ENCODE results near the gene ADAMTS7.
"Not testable (repeated sequence)": the region's sequence is repeated elsewhere in the genome, so short reads cannot be mapped to it uniquely, and the experiment has no call there.

ADAMTS7 gene

GRCh38 chr15:78737187-78737820 is 74.0 kb downstream of the ADAMTS7 start:
- no peaks in the 10 kb centered on the region for H4K20me1 ChIP-seq (ENCODE audit: insufficient read depth)
- no peak overlapping the region for H3K4me3 ChIP-seq (IDR thresholded peaks at IDR 0.05; ENCODE audit: insufficient read depth, low read depth, low read length)
- H3K4me2 ChIP-seq: no peak overlapping the region
- H3K27ac ChIP-seq: no peak overlapping the region
- TF ChIP-seq, protein P1, sequence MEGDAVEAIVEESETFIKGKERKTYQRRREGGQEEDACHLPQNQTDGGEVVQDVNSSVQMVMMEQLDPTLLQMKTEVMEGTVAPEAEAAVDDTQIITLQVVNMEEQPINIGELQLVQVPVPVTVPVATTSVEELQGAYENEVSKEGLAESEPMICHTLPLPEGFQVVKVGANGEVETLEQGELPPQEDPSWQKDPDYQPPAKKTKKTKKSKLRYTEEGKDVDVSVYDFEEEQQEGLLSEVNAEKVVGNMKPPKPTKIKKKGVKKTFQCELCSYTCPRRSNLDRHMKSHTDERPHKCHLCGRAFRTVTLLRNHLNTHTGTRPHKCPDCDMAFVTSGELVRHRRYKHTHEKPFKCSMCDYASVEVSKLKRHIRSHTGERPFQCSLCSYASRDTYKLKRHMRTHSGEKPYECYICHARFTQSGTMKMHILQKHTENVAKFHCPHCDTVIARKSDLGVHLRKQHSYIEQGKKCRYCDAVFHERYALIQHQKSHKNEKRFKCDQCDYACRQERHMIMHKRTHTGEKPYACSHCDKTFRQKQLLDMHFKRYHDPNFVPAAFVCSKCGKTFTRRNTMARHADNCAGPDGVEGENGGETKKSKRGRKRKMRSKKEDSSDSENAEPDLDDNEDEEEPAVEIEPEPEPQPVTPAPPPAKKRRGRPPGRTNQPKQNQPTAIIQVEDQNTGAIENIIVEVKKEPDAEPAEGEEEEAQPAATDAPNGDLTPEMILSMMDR (conservative IDR thresholded peaks at IDR 0.05; ENCODE audit: low read depth, low read length): no peak
- H3K27me3 ChIP-seq (ENCODE audit: insufficient read depth, low read depth): no peaks in the 10 kb centered on the region
- no peak overlapping the region for H2AFZ ChIP-seq (ENCODE audit: low read depth)
- no peaks in the 10 kb centered on the region for H3K79me2 ChIP-seq (ENCODE audit: insufficient read depth, low read depth)
- no peak overlapping the region for H3K9ac ChIP-seq
- H3K36me3 ChIP-seq (ENCODE audit: insufficient read depth): no peaks in the 10 kb centered on the region
- peaks cover 25% of the 10 kb centered on the region for H3K4me1 ChIP-seq (ENCODE audit: low read depth, poor library complexity, severe bottlenecking)

DNA sequence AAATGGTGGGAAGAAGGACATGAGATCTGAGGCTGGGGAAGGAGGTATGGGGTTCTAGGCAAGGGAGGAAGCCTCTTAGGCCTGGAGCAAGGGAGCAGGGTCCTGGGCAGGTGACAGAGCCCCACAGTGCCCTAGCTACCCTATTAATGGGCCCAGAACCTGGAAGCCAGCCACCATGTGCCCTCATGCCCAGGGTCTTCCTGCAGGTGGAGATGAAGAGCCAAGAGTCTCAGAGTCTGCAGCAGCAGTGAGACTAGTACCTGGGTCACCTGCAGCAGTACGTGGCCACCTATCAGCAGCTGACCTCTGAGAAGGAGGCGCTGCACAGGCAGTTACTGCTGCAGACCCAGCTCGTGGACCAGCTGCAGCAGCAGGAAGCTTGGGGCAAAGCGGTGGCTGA is 75.0 kb downstream of the ADAMTS7 start:
- not testable (repeated sequence) for H3K27ac ChIP-seq; H2AFZ ChIP-seq (ENCODE audit: low read depth); H3K4me2 ChIP-seq; H3K4me3 ChIP-seq (IDR thresholded peaks at IDR 0.05; ENCODE audit: insufficient read depth, low read depth, low read length); H3K79me2 ChIP-seq (ENCODE audit: insufficient read depth, low read depth); H3K9ac ChIP-seq; H3K36me3 ChIP-seq (ENCODE audit: insufficient read depth); H3K27me3 ChIP-seq (ENCODE audit: insufficient read depth, low read depth); H4K20me1 ChIP-seq (ENCODE audit: insufficient read depth)
- H3K4me1 ChIP-seq (ENCODE audit: low read depth, poor library complexity, severe bottlenecking): peaks cover 18% of the 10 kb centered on the region

GRCh38 chr15:78734451-78735064 is 76.7 kb downstream of the ADAMTS7 start:
- TF ChIP-seq, protein P1 (conservative IDR thresholded peaks at IDR 0.05; ENCODE audit: low read depth, low read length): no peak
- Histone ChIP-seq H2AFZ (ENCODE audit: low read depth) (no peak overlapping the region), H3K36me3 (ENCODE audit: insufficient read depth) (no peaks in the 10 kb centered on the region)

GRCh38 chr15:78732634-78733033 is 78.6 kb downstream of the ADAMTS7 start:
- H4K20me1 ChIP-seq (ENCODE audit: insufficient read depth): no peaks in the 10 kb centered on the region
- H3K9ac ChIP-seq: no peak overlapping the region
- no peaks in the 10 kb centered on the region for H3K4me1 ChIP-seq (ENCODE audit: low read depth, poor library complexity, severe bottlenecking)
- H3K27ac ChIP-seq: no peak overlapping the region
- no peaks in the 10 kb centered on the region for H3K36me3 ChIP-seq (ENCODE audit: insufficient read depth)
- H3K27me3 ChIP-seq (ENCODE audit: insufficient read depth, low read depth): no peaks in the 10 kb centered on the region
- H3K4me3 ChIP-seq (IDR thresholded peaks at IDR 0.05; ENCODE audit: insufficient read depth, low read depth, low read length): no peak overlapping the region
- TF ChIP-seq, protein P1 (conservative IDR thresholded peaks at IDR 0.05; ENCODE audit: low read depth, low read length): no peak
- H3K79me2 ChIP-seq (ENCODE audit: insufficient read depth, low read depth): no peaks in the 10 kb centered on the region
- H2AFZ ChIP-seq (ENCODE audit: low read depth): no peak overlapping the region
- no peak overlapping the region for H3K4me2 ChIP-seq

More at GRCh38 chr15:78734451-78735064, 76.7 kb downstream of the ADAMTS7 start:
- H3K4me2 ChIP-seq: no peak overlapping the region
- H3K79me2 ChIP-seq (ENCODE audit: insufficient read depth, low read depth): no peaks in the 10 kb centered on the region
- H3K4me1 ChIP-seq (ENCODE audit: low read depth, poor library complexity, severe bottlenecking): peaks cover 6% of the 10 kb centered on the region
- H3K27ac ChIP-seq: no peak overlapping the region
- H3K9ac ChIP-seq: no peak overlapping the region
- no peak overlapping the region for H3K4me3 ChIP-seq (IDR thresholded peaks at IDR 0.05; ENCODE audit: insufficient read depth, low read depth, low read length)
- no peaks in the 10 kb centered on the region for H3K27me3 ChIP-seq (ENCODE audit: insufficient read depth, low read depth)
- no peaks in the 10 kb centered on the region for H4K20me1 ChIP-seq (ENCODE audit: insufficient read depth)

DNA sequence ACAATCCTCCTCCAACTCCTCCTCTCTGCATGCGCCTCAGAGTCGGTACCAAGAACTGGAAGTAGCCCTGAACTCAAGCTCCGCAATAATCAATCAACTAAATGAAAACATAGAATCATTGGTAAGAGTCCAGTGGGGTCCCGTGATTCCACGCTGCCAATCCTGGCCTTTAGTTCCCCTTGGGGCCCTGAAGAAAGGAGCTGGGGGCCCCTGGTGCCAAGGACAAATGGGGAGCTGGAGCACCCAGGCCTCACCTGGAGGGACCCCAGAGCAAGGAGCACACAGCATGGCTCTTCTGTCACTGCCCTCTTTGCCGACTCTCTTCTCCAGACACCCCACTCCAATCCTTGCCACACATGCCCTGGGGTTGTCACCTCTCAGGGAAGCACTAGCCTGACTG is 80.3 kb downstream of the ADAMTS7 start:
- no peaks in the 10 kb centered on the region for H3K79me2 ChIP-seq (ENCODE audit: insufficient read depth, low read depth)
- H2AFZ ChIP-seq (ENCODE audit: low read depth): no peak overlapping the region
- no peak overlapping the region for H3K27ac ChIP-seq
- no peak overlapping the region for H3K9ac ChIP-seq
- H3K36me3 ChIP-seq (ENCODE audit: insufficient read depth): no peaks in the 10 kb centered on the region
- no peaks in the 10 kb centered on the region for H4K20me1 ChIP-seq (ENCODE audit: insufficient read depth)
- no peak overlapping the region for H3K4me2 ChIP-seq
- no peaks in the 10 kb centered on the region for H3K27me3 ChIP-seq (ENCODE audit: insufficient read depth, low read depth)
- TF ChIP-seq, protein P1 (conservative IDR thresholded peaks at IDR 0.05; ENCODE audit: low read depth, low read length): no peak
- H3K4me3 ChIP-seq (IDR thresholded peaks at IDR 0.05; ENCODE audit: insufficient read depth, low read depth, low read length): no peak overlapping the region
- peaks cover 11% of the 10 kb centered on the region for H3K4me1 ChIP-seq (ENCODE audit: low read depth, poor library complexity, severe bottlenecking)

- H3K9ac ChIP-seq; H3K27me3 ChIP-seq (ENCODE audit: insufficient read depth, low read depth); H3K79me2 ChIP-seq (ENCODE audit: insufficient read depth, low read depth); H3K36me3 ChIP-seq (ENCODE audit: insufficient read depth); H3K27ac ChIP-seq; H3K4me2 ChIP-seq; H4K20me1 ChIP-seq (ENCODE audit: insufficient read depth); H2AFZ ChIP-seq (ENCODE audit: low read depth); H3K4me3 ChIP-seq (IDR thresholded peaks at IDR 0.05; ENCODE audit: insufficient read depth, low read depth, low read length): not testable (repeated sequence)
- H3K4me1 ChIP-seq (ENCODE audit: low read depth, poor library complexity, severe bottlenecking): peaks cover 11% of the 10 kb centered on the region
Observed at GRCh38 chr15:78728427-78728826, 82.8 kb downstream of the ADAMTS7 start.

Measured in KMS-11 (cell line).